ENCODE results near the gene MFSD8.

MFSD8 gene

DNA sequence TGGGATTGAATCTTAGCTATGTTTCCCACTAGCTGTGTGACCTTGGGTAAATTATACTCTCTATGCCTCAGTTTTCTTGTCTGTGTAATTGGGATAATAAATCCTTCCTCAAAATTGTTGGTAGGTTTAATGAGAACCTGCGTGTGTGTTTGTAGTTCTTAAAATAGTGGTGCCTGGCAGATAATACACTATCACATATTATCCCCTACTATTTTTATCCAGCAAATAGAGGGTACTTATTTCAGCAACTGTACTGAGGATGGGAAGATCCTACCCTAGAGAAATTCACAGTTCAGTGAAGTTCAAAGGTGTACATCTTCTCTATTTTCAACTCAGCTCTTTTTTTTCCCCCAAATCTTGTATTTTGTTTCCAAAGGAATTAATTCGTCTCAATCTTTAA lies 17.5 kb upstream of the MFSD8 start (continued):
- TF ChIP-seq, protein P1, sequence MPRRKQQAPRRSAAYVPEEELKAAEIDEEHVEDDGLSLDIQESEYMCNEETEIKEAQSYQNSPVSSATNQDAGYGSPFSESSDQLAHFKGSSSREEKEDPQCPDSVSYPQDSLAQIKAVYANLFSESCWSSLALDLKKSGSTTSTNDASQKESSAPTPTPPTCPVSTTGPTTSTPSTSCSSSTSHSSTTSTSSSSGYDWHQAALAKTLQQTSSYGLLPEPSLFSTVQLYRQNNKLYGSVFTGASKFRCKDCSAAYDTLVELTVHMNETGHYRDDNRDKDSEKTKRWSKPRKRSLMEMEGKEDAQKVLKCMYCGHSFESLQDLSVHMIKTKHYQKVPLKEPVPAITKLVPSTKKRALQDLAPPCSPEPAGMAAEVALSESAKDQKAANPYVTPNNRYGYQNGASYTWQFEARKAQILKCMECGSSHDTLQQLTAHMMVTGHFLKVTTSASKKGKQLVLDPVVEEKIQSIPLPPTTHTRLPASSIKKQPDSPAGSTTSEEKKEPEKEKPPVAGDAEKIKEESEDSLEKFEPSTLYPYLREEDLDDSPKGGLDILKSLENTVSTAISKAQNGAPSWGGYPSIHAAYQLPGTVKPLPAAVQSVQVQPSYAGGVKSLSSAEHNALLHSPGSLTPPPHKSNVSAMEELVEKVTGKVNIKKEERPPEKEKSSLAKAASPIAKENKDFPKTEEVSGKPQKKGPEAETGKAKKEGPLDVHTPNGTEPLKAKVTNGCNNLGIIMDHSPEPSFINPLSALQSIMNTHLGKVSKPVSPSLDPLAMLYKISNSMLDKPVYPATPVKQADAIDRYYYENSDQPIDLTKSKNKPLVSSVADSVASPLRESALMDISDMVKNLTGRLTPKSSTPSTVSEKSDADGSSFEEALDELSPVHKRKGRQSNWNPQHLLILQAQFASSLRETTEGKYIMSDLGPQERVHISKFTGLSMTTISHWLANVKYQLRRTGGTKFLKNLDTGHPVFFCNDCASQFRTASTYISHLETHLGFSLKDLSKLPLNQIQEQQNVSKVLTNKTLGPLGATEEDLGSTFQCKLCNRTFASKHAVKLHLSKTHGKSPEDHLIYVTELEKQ (tag by site-specific recombination; IDR thresholded peaks at IDR 0.05; ENCODE audit: borderline replicate concordance) = no peak

DNA sequence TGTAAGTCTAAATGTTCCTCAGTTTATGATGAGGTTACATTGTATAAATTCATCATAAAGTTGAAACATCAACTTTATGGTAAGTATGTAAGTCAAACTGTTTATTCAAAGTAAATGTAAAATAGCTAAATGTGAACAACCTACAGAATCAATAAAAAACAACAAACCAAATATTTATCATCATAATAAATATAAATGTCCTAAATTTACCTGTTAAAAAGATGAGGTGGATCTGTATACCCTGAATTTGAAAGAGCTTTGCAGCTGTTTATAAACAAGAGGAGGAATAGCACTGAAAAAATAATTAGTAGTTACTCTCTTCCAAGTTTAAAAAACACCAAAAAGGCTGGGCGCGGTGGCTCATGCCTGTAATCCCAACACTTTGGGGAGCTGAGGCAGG lies 14.0 kb upstream of the MFSD8 start:
- Histone ChIP-seq H3K4me1 (ENCODE audit: control insufficient read depth, insufficient read depth, low read length) (no peaks in the 10 kb centered on the region), H3K9me3 (ENCODE audit: control insufficient read depth, insufficient read depth, low read depth, low read length) (no peaks in the 10 kb centered on the region), H3K27ac (ENCODE audit: extremely low read depth, low read depth, low read length) (no peak overlapping the region), H3K4me3 (ENCODE audit: low read depth, low read length) (no peak overlapping the region), H3K36me3 (ENCODE audit: control insufficient read depth in 2 of 2, insufficient read depth in 1 of 2, low read length in 2 of 2) (peaks cover 0 to 4% of the 10 kb centered on the region in 2 experiments; a peak in 2 of 3 replicates)
- ChIA-PET CTCF (no interaction called here), POLR2A (no interaction called here)
- no peak for TF ChIP-seq ZNF600 (tag by site-specific recombination; IDR thresholded peaks at IDR 0.05)
- TF ChIP-seq, protein P2, sequence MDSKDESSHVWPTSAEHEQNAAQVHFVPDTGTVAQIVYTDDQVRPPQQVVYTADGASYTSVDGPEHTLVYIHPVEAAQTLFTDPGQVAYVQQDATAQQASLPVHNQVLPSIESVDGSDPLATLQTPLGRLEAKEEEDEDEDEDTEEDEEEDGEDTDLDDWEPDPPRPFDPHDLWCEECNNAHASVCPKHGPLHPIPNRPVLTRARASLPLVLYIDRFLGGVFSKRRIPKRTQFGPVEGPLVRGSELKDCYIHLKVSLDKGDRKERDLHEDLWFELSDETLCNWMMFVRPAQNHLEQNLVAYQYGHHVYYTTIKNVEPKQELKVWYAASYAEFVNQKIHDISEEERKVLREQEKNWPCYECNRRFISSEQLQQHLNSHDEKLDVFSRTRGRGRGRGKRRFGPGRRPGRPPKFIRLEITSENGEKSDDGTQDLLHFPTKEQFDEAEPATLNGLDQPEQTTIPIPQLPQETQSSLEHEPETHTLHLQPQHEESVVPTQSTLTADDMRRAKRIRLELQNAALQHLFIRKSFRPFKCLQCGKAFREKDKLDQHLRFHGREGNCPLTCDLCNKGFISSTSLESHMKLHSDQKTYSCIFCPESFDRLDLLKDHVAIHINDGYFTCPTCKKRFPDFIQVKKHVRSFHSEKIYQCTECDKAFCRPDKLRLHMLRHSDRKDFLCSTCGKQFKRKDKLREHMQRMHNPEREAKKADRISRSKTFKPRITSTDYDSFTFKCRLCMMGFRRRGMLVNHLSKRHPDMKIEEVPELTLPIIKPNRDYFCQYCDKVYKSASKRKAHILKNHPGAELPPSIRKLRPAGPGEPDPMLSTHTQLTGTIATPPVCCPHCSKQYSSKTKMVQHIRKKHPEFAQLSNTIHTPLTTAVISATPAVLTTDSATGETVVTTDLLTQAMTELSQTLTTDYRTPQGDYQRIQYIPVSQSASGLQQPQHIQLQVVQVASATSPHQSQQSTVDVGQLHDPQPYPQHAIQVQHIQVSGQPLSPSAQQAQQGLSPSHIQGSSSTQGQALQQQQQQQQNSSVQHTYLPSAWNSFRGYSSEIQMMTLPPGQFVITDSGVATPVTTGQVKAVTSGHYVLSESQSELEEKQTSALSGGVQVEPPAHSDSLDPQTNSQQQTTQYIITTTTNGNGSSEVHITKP (tag by site-specific recombination; IDR thresholded peaks at IDR 0.05) = no peak
- no peak for TF ChIP-seq ZNF48 (tag by site-specific recombination; IDR thresholded peaks at IDR 0.05)
- no peak for TF ChIP-seq ZNF132 (tag by site-specific recombination; IDR thresholded peaks at IDR 0.05; ENCODE audit: borderline replicate concordance)
- TF ChIP-seq, protein P3, sequence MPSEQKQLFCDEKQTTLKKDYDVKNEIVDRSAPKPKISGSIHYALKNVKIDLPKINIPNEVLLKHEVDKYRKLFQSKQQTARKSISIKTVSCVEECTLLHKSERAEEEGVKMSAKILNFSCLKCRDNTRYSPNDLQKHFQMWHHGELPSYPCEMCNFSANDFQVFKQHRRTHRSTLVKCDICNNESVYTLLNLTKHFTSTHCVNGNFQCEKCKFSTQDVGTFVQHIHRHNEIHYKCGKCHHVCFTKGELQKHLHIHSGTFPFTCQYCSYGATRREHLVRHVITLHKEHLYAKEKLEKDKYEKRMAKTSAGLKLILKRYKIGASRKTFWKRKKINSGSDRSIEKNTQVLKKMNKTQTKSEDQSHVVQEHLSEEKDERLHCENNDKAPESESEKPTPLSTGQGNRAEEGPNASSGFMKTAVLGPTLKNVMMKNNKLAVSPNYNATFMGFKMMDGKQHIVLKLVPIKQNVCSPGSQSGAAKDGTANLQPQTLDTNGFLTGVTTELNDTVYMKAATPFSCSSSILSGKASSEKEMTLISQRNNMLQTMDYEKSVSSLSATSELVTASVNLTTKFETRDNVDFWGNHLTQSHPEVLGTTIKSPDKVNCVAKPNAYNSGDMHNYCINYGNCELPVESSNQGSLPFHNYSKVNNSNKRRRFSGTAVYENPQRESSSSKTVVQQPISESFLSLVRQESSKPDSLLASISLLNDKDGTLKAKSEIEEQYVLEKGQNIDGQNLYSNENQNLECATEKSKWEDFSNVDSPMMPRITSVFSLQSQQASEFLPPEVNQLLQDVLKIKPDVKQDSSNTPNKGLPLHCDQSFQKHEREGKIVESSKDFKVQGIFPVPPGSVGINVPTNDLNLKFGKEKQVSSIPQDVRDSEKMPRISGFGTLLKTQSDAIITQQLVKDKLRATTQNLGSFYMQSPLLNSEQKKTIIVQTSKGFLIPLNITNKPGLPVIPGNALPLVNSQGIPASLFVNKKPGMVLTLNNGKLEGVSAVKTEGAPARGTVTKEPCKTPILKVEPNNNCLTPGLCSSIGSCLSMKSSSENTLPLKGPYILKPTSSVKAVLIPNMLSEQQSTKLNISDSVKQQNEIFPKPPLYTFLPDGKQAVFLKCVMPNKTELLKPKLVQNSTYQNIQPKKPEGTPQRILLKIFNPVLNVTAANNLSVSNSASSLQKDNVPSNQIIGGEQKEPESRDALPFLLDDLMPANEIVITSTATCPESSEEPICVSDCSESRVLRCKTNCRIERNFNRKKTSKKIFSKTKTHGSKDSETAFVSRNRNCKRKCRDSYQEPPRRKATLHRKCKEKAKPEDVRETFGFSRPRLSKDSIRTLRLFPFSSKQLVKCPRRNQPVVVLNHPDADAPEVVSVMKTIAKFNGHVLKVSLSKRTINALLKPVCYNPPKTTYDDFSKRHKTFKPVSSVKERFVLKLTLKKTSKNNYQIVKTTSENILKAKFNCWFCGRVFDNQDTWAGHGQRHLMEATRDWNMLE (tag by site-specific recombination; conservative IDR thresholded peaks at IDR 0.05; ENCODE audit: low read depth) = no peak
- TF ChIP-seq ZBTB7A (tag by site-specific recombination; IDR thresholded peaks at IDR 0.05; ENCODE audit: low read depth) = no peak
- no peak for TF ChIP-seq ZNF658 (tag by site-specific recombination; IDR thresholded peaks at IDR 0.05)
- TF ChIP-seq, protein P4, sequence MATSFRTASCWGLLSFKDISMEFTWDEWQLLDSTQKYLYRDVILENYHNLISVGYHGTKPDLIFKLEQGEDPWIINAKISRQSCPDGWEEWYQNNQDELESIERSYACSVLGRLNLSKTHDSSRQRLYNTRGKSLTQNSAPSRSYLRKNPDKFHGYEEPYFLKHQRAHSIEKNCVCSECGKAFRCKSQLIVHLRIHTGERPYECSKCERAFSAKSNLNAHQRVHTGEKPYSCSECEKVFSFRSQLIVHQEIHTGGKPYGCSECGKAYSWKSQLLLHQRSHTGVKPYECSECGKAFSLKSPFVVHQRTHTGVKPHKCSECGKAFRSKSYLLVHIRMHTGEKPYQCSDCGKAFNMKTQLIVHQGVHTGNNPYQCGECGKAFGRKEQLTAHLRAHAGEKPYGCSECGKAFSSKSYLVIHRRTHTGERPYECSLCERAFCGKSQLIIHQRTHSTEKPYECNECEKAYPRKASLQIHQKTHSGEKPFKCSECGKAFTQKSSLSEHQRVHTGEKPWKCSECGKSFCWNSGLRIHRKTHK (tag by site-specific recombination; IDR thresholded peaks at IDR 0.05) = no peak
- TF ChIP-seq, protein P5, sequence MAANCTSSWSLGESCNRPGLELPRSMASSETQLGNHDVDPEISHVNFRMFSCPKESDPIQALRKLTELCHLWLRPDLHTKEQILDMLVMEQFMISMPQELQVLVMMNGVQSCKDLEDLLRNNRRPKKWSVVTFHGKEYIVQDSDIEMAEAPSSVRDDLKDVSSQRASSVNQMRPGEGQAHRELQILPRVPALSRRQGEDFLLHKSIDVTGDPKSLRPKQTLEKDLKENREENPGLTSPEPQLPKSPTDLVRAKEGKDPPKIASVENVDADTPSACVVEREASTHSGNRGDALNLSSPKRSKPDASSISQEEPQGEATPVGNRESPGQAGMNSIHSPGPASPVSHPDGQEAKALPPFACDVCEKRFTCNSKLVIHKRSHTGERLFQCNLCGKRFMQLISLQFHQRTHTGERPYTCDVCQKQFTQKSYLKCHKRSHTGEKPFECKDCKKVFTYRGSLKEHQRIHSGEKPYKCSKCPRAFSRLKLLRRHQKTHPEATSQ (tag by site-specific recombination; IDR thresholded peaks at IDR 0.05) = no peak
- TF ChIP-seq ZNF366 (tag by site-specific recombination; conservative IDR thresholded peaks at IDR 0.05) = no peak
- no peak for TF ChIP-seq ZNF19 (tag by site-specific recombination; IDR thresholded peaks at IDR 0.05; ENCODE audit: low read depth)
- no peak for TF ChIP-seq YY1 (tag by site-specific recombination; IDR thresholded peaks at IDR 0.05)
- TF ChIP-seq, protein P6, sequence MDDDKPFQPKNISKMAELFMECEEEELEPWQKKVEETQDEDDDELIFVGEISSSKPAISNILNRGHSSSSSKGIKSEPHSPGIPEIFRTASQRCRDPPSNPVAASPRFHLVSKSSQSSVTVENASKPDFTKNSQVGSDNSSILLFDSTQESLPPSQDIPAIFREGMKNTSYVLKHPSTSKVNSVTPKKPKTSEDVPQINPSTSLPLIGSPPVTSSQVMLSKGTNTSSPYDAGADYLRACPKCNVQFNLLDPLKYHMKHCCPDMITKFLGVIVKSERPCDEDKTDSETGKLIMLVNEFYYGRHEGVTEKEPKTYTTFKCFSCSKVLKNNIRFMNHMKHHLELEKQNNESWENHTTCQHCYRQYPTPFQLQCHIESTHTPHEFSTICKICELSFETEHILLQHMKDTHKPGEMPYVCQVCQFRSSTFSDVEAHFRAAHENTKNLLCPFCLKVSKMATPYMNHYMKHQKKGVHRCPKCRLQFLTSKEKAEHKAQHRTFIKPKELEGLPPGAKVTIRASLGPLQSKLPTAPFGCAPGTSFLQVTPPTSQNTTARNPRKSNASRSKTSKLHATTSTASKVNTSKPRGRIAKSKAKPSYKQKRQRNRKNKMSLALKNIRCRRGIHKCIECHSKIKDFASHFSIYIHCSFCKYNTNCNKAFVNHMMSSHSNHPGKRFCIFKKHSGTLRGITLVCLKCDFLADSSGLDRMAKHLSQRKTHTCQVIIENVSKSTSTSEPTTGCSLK (tag by site-specific recombination; IDR thresholded peaks at IDR 0.05) = no peak
- no peak for TF ChIP-seq ZNF530 (tag by site-specific recombination; IDR thresholded peaks at IDR 0.05; ENCODE audit: low read depth)

All from HEK293 (cell line).